ENCODE measurements around the gene NES. TPM values are rescaled to one million over a fixed set of nuclear protein-coding genes. Genes with fewer than 3 reads are reported as not detected.

Gene NES
- total RNA-seq, 2 donors from 2014 or later, result 3.6 to 6.8 TPM

Other genes starting within 250 kb of the NES start
- 10 to 100 TPM; 45.9 to 66.4 TPM for gene MEF2D, start 176.6 kb downstream of the NES start, total RNA-seq
- gene IQGAP3, start 104.8 kb downstream of the NES start, total RNA-seq, result 10 to 100 TPM in 1 of 2 donors, 1 to 10 TPM in 1; 2.8 to 10.5 TPM
- under 1 TPM in 1 of 2 donors, not detected in 1; 0.28 TPM for gene TTC24, start 97.7 kb downstream of the NES start, total RNA-seq
- gene NAXE, start 85.6 kb downstream of the NES start, total RNA-seq, result 10 to 100 TPM; 78.0 to 87.7 TPM
- gene GPATCH4, start 75.9 kb downstream of the NES start, total RNA-seq, result 10 to 100 TPM; 13.8 to 20.1 TPM
- gene HAPLN2, start 58.0 kb downstream of the NES start, total RNA-seq, result not detected
- not detected for gene BCAN, start 35.3 kb downstream of the NES start, total RNA-seq
- gene CRABP2, start 28.2 kb upstream of the NES start, total RNA-seq, result under 1 TPM; 0.73 to 0.98 TPM
- gene METTL25B, start 51.1 kb upstream of the NES start, total RNA-seq, result 10 to 100 TPM; 40.6 to 47.9 TPM
- gene ISG20L2, start 51.4 kb upstream of the NES start, total RNA-seq, result 10 to 100 TPM; 24.2 to 28.3 TPM
- gene MRPL24, start 63.7 kb upstream of the NES start, total RNA-seq, result 10 to 100 TPM; 37.7 to 60.2 TPM
- 100 to 1,000 TPM; 198 to 243 TPM for gene HDGF, start 74.3 kb upstream of the NES start, total RNA-seq
- gene PRCC, start 90.1 kb upstream of the NES start, total RNA-seq, result 10 to 100 TPM; 51.2 to 59.6 TPM
- 1 to 10 TPM; 1.4 to 2.4 TPM for gene SH2D2A, start 139.4 kb upstream of the NES start, total RNA-seq
- gene INSRR, start 181.7 kb upstream of the NES start, total RNA-seq, result not detected
- under 1 TPM in 1 of 2 donors, not detected in 1; 0.95 TPM for gene NTRK1, start 183.5 kb upstream of the NES start, total RNA-seq
- gene PEAR1, start 216.3 kb upstream of the NES start, total RNA-seq, result 1 to 10 TPM; 2.0 to 2.9 TPM
- gene LRRC71, start 243.2 kb upstream of the NES start, total RNA-seq, result not detected